C4-2B (cell line): ENCODE measurements around the gene NFKB2.

Source experiments
- H3K27ac ChIP-seq: fragments of 450-650 bp; 2 replicates; pipeline ENCODE4 v1.5.1; 2017
- ZFX ChIP-seq: fragments of 450-650 bp; IDR thresholded peaks from 2 replicates; pipeline ENCODE4 v1.6.1; 2017
- TF ChIP-seq, protein P1 (sequence below): fragments of 450-650 bp; conservative IDR thresholded peaks from 2 replicates; pipeline ENCODE4 v1.5.1; 2017; ENCODE audit warnings: mild to moderate bottlenecking

NFKB2 gene

GRCh38 chr10:102409604-102410428, 14.3 kb downstream of the NFKB2 start:
- peak overlapping the region; percentile 11; the same call in 1 of the 2 replicates for H3K27ac ChIP-seq

DNA sequence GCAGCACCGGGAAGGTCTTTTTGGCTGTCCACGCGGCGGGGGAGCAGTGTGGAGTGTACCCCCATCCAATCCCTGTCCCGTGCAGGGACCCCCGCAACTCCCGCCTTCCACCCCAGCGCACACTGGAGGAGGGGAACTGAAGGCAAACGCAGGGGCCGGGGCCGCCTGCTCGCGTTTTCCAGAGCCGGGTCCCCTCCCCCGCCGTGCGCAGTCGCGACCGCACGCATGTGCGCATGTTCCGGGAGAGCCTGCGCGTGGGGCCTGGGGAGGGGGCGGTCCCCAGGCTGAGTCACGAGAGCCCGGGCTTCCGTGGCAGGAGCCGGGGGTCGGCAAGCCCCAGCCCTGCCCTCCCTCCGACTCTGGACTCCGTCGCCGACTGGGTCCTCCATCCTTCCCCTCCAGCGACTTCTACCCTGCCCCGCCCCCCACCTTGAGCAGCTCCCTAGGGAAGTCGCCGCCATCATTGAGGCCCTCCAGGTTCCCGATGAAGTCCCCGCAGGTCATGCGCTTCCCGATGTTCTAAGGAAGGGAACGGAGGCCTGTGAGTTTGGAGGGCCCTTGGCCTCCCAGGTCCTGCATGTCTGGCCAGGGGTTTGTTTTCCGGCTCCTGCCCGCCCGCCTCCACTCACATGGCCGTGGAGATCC, 15.0 kb downstream of the NFKB2 start:
- H3K27ac ChIP-seq: peak overlapping the region; percentile 11; the same call in 1 of the 2 replicates
- TF ChIP-seq, protein P1, sequence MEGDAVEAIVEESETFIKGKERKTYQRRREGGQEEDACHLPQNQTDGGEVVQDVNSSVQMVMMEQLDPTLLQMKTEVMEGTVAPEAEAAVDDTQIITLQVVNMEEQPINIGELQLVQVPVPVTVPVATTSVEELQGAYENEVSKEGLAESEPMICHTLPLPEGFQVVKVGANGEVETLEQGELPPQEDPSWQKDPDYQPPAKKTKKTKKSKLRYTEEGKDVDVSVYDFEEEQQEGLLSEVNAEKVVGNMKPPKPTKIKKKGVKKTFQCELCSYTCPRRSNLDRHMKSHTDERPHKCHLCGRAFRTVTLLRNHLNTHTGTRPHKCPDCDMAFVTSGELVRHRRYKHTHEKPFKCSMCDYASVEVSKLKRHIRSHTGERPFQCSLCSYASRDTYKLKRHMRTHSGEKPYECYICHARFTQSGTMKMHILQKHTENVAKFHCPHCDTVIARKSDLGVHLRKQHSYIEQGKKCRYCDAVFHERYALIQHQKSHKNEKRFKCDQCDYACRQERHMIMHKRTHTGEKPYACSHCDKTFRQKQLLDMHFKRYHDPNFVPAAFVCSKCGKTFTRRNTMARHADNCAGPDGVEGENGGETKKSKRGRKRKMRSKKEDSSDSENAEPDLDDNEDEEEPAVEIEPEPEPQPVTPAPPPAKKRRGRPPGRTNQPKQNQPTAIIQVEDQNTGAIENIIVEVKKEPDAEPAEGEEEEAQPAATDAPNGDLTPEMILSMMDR: no peak
- no peak for TF ChIP-seq ZFX

More at GRCh38 chr10:102409604-102410428, 14.3 kb downstream of the NFKB2 start:
- TF ChIP-seq, protein P1: no peak
- no peak for TF ChIP-seq ZFX

GRCh38 chr10:102411341-102412255, 16.1 kb downstream of the NFKB2 start:
- TF ChIP-seq, protein P1: no peak
- no peak overlapping the region for H3K27ac ChIP-seq

- H3K27ac ChIP-seq: no peak overlapping the region
- TF ChIP-seq, protein P1: no peak
- TF ChIP-seq ZFX: no peak
Observed at GRCh38 chr10:102412293-102412692, 16.8 kb downstream of the NFKB2 start.

GRCh38 chr10:102413053-102413705, 17.7 kb downstream of the NFKB2 start:
- TF ChIP-seq, protein P1: no peak
- TF ChIP-seq ZFX: no peak

DNA sequence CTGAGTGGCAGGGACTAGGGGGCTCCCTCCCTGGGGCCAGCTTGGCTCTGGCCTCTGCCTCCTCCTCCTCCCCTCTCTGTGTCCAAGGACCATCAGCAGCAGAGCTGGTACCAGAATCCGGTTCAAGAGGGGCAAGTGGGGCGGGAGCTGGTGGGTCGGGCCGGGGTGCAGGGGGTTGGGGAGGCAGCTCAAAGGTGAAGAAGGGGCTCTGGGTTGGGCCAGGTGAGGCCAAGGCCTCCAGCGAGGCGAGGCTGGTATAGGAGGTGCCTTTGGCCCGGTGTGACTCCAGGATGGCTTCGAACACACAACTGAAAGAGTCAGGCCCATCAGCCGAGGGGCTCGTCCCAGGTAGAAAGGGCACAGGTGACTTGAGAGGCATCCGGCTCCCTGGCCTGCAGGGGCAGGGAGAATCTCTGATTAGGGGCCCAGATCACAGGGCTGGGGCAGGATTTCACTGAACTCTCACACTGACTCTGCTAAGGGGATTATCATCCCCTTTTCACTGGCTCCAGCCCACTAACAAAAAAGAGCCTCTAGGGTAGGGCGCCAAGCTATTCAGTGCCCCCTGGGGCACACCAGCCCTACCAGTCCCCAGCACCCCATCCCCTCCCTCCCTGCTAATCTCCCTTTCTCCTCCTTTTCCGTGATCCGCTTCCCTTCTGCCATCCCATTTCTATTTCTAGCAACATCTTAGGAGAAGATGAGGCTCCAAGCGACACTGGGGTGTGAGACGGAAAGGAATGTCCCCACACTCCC, 18.5 kb downstream of the NFKB2 start:
- H3K27ac ChIP-seq: no peak overlapping the region
- no peak for TF ChIP-seq ZFX
- TF ChIP-seq, protein P1: no peak

More at GRCh38 chr10:102413053-102413705, 17.7 kb downstream of the NFKB2 start:
- no peak overlapping the region for H3K27ac ChIP-seq
